CD4-positive, alpha-beta T cell treated with Interferon alpha-2 for 1 hour (primary cell): ENCODE results near the gene ZSWIM5.
"Not testable (repeated sequence)": the region's sequence is repeated elsewhere in the genome, so short reads cannot be mapped to it uniquely, and the experiment has no call there.

Experiments
- DNase-seq, 2 donors: peaks; one replicate each; pipeline ENCODE4 v3.0.0-alpha.2; 2020 to 2022

ZSWIM5 gene

DNA sequence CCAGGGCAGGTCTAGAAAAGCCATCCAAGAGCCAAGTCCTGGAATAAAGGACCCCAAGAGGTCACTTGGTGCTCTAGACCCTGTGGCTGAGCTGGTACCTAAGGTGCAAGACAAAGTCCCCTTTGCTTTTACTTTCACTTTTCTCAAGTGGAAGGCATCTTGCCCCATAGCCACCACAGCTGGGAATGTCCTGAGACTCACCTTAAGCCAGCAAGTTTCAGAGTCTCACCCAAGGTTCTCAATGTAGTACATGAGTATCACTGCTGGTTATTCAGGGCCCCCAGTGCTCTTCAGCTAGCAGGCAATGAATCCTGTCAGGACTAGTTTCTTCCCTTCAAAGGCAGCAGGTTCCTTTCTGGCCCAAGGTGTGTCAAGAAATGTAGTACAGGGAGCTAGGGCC is 126.9 kb downstream of the ZSWIM5 start:
- DNase-seq: no peak

GRCh38 chr1:45076959-45077358 is 129.4 kb downstream of the ZSWIM5 start:
- not testable (repeated sequence) for DNase-seq

GRCh38 chr1:45071567-45071966 is 134.8 kb downstream of the ZSWIM5 start:
- no peak for DNase-seq

DNA sequence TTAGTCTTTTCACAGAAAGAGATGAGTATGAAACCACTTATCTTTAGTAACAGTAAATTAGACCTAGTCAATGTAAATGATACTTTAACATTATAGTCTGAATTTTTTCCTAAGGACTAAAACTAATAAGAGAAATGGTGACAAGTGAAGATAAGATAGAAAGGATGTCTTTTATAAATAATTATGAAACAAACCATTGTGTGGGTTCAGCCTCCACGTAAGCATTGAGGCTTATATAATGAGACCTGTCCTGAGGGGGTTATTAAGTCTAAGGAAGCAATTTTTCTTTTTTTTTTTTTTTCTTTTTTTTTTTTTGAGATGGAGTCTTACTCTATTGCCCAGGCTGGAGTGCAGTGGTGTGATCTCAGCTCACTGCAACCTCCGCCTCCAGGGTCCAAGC is 138.6 kb downstream of the ZSWIM5 start:
- no peak for DNase-seq

- DNase-seq: no peak
Measured at GRCh38 chr1:45065083-45065482, 141.3 kb downstream of the ZSWIM5 start.

DNA sequence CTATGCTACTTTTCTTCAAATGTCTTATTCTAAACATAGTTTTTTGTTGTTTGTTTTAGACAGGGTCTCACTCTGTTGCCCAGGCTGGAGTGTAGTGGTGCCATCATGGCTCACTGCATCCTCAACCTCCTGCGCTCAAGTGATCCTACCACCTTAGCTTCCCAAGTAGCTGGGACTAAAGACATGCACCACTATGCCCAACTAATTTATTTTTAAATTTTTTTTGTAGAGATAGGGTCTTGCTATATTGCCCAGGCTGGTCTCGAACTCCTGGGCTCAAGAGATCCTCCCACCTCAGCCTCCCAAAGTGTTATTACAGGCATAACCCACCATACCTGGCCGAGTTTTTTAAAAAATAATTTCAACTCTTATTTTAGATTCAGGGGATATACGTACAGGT is 143.9 kb downstream of the ZSWIM5 start:
- DNase-seq: not testable (repeated sequence)

DNA sequence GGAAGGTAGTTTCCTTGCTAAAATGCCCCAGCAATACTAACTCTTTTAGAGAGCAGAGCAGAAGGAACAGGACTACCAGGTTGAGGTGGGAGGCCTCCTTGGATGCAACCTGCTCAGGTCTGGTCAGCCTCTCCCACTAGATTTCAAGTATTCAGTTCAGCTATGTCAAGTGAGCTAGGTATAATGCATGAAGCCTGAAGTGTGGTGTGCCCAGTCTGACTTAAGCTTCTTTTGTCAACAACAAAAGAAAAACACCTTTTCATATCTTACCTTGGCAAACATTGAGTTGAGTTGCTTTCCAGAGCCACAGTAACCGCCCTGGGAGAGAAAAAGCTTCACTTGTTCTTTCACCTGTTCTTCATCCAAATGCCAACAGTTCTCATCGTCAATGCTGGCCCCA is 146.6 kb downstream of the ZSWIM5 start:
- DNase-seq: no peak

- DNase-seq: no peak
Measured at GRCh38 chr1:45057542-45057941, 148.9 kb downstream of the ZSWIM5 start.

DNA sequence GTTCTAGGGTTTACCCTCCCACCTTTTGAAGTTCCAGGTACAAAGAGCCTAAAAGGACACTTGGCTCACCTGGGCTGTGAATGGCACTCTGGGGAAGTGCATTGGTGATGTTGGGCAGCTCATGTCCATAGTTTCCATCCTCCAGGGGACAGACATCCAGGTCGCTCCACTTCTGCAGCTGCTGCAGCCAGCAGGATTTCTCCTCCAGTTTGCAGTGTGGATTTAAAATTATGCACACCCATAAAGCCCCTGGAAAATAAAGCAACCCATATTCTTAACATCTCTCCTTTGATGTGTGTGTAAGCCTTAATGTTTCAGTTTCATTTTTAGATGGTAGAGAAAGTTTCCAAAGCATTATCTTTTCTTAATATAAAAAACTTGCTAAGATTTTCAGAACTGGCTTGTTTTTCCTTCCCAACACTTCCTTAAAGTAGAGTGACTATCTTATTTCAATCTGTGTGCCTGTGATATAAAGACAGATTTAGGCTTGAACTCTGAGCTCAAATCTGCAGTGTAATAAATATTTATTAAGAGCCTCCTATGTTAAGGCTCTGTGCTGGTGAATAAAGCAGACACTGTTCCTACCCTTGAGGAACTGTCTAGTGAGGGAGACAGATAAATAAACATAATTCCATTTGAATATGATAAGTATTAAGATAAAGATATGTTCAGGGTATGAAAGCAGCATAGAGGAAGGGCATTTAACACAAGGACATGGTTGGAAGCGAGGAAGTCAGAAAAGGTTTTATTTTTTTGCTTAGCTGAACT is 155.2 kb downstream of the ZSWIM5 start:
- peak in 1 of 2 donors; percentile 12 for DNase-seq

- no peak for DNase-seq
Measured at GRCh38 chr1:45047032-45047431, 159.4 kb downstream of the ZSWIM5 start.

- DNase-seq: no peak
Measured at GRCh38 chr1:45044916-45045315, 161.5 kb downstream of the ZSWIM5 start.

- no peak for DNase-seq
Measured at GRCh38 chr1:45043094-45043493, 163.3 kb downstream of the ZSWIM5 start.

DNA sequence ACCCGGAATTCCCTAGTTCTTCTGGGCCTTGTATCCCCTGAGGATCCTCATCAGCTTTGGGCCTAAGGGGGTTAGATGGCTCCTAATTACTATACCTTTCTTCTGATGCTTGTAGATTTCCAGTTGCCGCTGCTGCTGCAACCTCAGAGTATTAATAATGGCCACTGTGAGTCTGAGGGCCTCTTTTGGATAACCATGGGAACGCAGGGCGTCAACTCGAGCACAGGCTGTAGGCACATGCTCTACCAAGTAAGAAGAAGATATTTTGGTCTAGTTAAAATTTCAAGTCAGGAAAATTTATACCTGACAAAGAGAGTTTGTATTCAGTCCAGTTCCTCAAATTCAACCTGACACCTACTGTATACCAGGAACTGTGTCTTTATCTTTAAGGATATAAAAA is 166.1 kb downstream of the ZSWIM5 start:
- DNase-seq: no peak

DNA sequence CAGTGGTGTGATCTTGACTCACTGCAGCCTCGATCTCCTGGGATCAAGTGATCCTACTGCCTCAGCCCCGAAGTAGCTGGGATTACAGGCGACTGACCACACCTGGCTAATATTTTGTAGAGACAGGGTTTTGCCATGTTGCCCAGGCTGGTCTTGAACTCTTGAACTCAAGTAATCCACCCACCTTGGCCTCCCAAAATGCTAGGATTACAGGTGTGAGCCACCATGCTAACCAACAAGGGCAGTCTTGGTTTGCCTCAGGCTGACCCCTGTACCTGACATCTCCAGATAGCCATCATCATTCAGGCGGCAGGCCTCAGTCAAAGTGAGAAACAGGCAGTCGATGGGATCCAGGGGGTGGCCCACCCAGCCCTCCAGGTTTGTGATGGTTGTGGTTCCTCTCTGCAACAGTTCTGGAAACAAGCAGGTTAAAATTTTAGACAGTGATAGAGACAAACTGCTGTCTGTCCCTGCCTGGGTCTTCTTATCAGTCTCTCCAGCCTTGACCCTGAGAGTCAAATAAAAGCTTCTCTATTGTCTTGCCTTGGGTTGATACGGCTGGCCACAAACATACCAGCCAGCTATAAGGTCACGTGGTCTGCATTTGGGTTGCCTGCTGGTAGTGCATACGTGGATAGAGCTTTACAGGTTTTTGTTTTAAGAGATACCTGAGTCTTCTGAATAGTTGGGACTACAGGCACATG is 167.6 kb downstream of the ZSWIM5 start:
- DNase-seq: no peak

DNA sequence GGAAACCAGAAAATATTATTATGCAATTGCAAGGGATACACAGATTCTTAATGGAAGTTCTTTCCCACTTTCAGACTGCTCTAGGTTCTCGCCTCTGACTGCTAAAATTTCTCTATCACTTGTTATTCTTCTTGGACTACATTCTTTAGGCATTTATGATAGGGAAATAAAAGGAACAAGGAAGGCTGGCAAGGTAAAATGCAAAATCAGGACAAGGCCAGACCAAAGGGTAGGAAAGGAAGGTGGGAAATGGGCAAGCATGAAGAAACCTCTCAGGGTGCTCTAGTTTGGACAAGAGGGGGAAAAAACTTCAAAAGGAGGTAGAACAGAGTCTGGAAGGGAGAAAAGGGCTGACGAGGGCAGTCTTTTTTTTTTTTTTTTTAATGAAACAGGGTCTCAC is 168.2 kb downstream of the ZSWIM5 start:
- no peak for DNase-seq

- DNase-seq: no peak
Measured at GRCh38 chr1:45037456-45037855, 168.9 kb downstream of the ZSWIM5 start.

DNA sequence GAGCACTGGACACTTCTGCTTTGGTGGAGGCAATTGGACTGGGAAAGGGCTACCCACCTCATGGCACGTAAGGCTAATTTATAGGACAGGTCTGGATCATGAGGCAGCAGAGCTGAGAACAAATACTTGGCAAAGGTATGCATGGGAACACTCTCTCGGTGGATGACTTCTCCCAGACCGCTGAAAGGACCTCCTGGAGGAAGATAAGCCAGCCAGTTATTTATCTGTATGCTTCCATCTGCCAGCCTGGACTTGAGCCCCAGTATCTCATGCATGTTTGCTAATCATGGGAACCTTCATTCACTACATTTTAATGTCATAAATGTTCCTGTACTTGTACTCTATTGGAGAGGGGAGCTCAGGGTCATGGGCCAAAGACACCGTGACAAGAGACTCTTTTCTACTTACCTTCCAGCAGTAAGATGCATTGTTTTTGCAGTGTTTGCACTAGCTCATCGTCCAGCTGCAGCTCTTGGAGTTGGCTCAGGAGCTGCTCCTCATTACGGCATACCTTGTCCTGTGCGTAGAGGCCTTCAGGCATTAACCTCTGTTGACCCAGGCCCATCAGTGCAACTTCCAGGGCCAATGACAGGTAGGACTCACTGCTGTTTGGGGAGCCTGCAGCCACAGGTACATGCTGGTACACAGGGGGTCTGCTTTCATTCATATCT is 170.6 kb downstream of the ZSWIM5 start:
- no peak for DNase-seq

DNA sequence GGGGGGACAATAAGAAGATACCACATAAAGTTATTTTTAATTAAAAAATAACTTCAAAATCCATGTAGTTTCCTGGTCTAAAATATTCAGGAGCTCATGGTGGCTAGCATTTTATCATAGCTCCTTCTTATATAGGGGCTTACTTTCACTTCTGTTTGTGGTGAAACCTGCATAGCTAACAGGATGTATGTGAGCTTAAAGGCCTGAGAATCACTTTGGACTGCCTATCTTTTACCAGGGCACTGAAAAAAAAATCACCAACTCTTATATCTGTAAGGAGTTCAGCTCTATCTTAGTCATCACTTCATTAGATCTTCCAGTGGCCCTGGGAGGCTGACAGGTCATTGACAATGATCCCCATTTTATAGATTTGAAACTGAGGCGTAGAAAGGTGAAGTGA is 173.0 kb downstream of the ZSWIM5 start:
- DNase-seq: no peak

DNA sequence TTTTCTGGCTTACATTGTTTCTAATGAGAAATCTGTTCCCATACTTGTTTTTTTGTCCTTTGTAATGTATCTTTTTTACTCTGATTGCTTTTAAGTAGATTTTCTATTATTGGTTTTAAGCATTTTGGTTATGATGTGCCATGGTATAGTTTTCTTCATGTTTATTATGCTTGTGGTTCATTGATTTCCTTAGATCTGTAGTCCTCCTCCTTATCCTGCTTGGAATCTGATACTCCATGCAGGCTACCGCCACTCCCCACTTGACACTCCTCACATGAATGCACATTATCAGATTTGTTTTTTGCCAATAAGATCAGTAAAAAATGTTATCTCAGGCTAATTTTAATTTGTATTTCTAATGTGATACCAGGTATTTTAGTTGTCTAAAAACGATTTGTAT is 173.6 kb downstream of the ZSWIM5 start:
- DNase-seq: no peak

DNA sequence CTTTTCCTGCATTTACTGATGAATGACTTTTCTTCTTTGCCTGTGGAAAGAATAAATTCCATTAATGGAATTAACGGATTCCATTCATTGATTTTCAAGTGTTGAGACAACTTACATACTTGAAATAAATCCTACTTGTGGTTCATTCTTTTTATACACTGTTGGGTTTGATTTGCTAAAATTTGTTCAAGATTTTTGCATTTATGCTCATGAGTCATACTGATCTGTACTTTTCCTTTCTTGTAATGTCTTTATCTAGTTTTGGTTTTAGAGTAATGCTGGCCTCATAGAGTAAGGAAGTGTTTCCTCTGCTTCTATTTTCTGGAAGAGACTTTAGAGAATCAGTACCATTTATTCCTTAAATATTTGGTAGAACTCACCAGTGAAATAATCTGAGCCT is 180.0 kb downstream of the ZSWIM5 start:
- no peak for DNase-seq

DNA sequence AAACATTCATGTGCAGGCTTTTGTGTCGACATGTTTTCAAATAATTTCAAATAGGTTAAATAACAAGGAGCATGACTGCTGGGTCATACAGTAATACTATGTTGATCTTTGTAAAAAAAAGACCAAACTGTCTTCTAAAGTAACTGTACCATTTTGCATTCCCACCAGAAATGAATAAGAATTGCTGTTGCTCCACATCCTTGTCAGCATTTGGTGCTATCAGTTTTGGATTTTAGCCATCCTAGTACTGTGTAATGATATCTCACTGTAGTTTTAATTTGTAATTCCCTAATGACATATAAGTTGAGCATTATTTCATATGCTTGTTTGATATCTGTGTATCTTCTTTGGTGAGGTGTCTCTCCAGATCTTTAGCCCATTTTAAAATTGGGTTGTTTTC is 182.7 kb downstream of the ZSWIM5 start:
- no peak for DNase-seq

- peak; percentile 52 to 71 for DNase-seq
Measured at GRCh38 chr1:45018599-45019230, 187.7 kb downstream of the ZSWIM5 start.

- no peak for DNase-seq
Measured at GRCh38 chr1:45016767-45017166, 189.6 kb downstream of the ZSWIM5 start.
